GM19455 (cell line): ENCODE results near the gene GRIK2.
"Not testable (repeated sequence)": the region's sequence is repeated elsewhere in the genome, so short reads cannot be mapped to it uniquely, and the experiment has no call there.

Experiments used
- ATAC-seq: cut with Tn5 transposase; IDR thresholded peaks from one replicate; pipeline ENCODE4 v1.9.1; 2021; ENCODE audit not compliant: unreplicated experiment

GRIK2 gene

GRCh38 chr6:101393251-101393828, at the start of gene GRIK2:
Gene GRIK2 (plus strand): TSS chr6:101393708.
- ATAC-seq: peak; percentile 65

DNA sequence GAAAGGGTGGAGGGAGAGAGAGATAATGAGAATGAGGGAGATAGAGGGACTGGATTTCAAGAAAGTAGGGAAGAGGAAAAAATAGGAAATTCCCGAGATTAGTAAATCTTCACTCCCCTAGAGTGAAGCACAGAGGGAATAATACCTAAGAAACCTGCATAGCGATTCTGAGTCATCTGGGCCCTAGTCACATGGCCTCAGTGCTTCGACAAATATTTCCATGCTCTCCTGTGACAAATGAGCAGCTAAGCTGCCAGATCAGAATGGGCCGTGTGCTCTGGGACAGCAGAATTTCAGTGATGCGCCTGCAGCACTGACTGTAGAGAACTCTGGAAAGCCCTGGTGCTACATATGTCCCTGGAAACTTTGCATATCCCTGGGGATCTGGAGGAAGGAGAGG, 48.6 kb upstream of the GRIK2 start:
- ATAC-seq: no peak

DNA sequence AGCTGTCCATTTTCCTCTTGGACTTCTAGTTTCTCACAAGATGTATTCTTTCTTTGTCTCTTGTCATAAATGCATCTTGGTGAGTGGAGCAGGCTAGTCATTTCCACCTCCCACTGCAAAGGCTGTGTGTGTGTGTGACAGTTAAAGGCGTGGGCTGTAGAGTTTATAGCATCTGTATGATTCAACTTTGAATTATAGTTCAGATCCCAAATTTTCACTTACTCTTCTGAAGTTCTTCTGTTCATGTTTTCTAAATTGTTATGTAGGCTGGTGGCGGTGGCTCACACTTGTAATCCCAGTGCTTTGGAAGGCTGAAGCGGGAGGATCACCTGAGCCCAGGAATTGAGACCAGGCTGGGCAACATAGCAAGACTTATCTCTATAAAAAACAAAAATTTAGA, 44.7 kb upstream of the GRIK2 start:
- no peak for ATAC-seq

- ATAC-seq: not testable (repeated sequence)
These were observed 42.9 kb upstream of the GRIK2 start for GRCh38 chr6:101350631-101351030.

DNA sequence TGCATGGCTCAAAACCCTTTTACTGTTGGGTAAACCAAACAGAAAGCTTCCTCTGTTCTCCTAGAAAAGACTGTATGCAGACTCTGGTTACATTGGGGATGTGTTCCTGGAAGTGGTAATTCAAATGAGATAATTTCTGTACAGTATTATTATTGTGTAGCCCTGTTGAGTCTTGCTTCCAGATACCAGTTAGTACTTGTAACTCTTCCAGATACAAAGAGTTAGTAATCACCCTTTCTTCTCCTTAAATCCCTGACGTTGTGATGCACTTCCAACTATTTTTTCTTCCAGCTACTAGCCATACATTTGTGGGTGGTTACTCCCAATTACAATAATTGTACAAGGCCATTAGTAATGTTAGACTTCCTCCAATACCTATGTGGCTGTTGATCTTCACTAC, 42.3 kb upstream of the GRIK2 start:
- no peak for ATAC-seq

GRCh38 chr6:101352316-101352715, 41.2 kb upstream of the GRIK2 start:
- no peak for ATAC-seq

GRCh38 chr6:101365181-101365580, 28.3 kb upstream of the GRIK2 start:
- ATAC-seq: no peak

GRCh38 chr6:101379926-101380325, 13.6 kb upstream of the GRIK2 start:
- ATAC-seq: no peak

- ATAC-seq: no peak
These were observed 12.4 kb upstream of the GRIK2 start for GRCh38 chr6:101380897-101381630.

DNA sequence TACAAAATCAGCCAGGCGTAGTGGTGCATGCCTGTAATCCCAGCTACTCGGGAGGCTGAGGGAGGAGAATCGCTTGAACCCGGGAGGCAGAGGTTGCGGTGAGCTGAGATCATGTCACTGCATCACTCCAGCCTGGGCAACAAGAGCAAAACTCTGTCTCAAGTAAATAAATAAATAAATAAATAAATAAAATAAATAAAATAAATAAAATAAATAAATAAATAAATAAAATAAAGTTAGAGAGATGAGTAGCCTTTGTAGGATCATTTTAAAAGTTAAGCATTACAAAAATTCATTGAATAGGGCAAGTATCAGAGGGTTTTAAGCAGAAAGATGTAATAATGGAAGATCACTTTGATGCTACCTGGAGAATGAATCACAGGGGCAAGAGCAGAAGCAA, 9.8 kb upstream of the GRIK2 start:
- not testable (repeated sequence) for ATAC-seq

- no peak for ATAC-seq
These were observed 6.5 kb upstream of the GRIK2 start for GRCh38 chr6:101386982-101387381.

DNA sequence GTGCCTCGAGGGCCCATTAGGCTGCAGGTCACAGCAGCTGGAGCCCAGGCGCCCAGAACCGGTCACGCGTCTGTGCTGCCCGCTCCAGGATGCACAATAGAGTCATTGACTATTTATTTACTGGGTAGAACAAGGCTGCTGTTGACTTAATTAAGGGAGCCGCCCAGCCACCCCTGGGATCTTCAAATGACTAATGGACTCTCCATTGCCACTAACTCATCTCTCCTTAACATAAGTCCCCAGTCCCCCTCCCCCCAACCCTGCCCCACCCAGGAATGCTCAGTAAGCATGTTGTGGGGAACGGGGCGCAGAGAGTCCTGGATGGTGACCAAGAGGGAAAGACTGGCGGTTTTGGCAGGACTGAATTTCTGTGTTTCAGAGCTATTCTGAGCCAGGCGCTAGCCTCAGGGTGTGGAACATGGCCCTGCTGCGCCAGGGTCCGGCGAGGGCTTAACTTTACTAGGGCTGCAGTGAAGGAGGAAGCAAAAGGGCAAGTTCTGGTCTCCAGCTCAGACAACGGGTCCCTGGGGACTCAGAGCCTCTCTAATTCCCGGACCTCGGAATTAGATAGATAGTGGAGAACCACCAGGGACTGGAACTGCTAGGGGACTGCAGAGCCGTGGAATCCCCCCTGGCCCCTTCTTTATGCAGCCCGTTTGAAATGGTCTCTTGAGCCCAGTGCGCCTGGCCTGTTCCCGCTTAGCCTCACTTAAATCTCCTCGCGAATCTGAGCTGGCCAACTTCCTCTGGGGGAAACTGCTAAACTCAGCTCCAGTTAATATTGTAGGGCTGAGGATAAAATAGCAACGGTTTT, 1.5 kb upstream of the GRIK2 start:
- no peak for ATAC-seq

GRCh38 chr6:101392586-101393230, 800 bp upstream of the GRIK2 start:
- no peak for ATAC-seq

DNA sequence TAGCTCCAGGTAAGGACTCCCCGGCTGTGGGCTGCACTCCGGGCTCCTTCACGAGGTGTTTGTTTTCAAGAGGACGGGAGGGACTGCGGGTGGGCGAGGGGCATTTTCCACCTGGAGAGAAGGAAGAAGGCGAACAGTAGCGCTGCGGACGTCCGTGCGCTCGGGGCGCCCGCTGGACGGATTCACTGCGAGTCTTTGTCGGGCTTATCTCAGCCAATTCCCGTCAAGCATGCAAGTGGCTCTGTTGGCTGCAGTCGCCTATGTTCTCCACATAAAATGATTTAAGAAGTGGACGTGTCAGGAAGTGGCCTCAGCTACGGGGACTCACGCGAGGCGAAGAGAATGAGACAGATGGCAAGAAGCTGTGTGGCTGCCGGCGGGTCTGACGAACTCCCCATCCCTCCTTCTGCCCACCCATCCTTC, 332 bp downstream of the GRIK2 start:
- ATAC-seq: no peak

- no peak for ATAC-seq
These were observed 1.4 kb downstream of the GRIK2 start for GRCh38 chr6:101394936-101395335.

GRCh38 chr6:101395345-101395744, 1.8 kb downstream of the GRIK2 start:
- no peak for ATAC-seq

DNA sequence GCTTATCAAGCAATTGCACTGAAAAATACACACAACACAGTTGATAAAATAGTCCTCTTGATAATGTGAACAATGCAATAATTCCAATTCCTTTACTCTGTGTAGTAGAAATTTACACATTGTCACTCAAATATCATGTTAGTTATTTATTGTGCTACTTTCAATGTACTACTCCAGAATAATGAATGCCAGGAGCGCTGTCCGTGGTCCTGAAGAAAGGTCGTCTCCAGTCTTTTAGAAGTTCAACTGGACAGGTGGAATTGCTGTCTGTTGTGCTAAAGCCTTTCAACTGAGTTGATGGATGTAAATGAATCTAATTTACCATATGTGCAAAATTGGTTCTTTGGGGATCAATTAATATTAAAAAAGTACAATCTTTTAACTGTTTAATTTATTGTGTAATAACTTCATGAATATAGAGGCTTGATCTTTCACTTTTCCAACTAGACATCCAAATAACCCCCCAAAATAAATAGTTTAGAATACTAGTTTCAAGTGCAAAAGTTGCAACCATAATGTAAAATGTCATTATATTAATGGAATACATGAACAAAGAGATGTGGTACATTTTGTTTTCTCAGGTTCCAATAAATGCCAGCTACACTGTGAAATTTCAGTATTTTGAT, 3.2 kb downstream of the GRIK2 start:
- no peak for ATAC-seq

DNA sequence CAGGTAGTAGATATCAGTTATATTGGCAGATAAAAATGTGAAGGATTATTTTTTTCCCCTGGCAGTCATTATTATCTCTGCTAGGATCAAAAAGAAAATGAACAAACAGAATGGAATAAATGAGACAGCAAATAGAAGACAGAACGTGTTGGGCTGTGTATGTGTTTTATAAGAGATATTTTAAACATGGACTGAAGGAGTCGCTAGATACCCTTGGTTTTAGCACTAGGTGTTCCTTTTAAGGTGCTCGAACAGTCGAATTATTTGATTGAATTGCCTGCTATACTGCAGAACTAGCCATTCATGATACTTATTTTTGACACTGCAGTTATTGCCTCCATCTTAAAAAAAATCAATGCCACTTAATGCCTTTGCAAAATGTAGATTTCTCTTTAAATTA, 3.7 kb downstream of the GRIK2 start:
- no peak for ATAC-seq

DNA sequence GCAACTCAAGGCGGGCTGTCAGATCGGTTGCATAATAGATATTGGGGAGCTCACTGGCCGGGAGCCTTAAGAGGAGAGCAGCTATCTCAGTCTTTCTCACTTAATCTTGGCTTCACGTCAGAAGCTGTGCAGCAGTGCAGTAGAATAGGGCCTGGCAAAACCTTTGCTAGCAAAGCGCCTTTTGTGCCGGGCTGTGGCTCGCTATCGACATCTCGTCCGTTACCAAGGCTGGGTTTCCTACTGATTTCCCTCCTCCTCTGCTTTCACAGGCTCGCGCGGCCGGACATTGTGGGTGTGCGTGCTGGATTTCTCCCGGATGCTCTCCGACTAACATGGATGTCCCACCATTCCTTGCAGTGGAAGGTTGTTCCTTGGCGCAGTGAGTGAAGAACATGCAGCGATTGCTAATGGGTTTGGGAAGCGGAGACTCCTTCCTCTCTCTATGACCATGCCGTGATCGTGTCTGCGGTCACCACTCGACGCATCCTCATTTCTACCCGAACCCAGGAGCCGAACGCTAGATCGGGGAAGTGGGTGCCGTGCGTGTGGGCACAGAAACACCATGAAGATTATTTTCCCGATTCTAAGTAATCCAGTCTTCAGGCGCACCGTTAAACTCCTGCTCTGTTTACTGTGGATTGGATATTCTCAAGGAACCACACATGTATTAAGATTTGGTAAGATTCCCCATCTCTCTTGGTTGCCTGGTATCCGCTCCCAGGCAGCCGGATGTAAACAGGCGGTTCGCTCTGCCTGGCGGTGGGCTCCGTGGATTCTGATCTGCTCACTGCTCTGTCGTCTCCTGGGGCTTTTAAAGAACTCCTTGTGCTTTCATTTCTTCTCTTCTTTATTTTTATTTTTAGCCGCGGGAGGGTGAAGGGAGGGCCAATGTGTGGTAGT, 5.5 kb downstream of the GRIK2 start:
- no peak for ATAC-seq

DNA sequence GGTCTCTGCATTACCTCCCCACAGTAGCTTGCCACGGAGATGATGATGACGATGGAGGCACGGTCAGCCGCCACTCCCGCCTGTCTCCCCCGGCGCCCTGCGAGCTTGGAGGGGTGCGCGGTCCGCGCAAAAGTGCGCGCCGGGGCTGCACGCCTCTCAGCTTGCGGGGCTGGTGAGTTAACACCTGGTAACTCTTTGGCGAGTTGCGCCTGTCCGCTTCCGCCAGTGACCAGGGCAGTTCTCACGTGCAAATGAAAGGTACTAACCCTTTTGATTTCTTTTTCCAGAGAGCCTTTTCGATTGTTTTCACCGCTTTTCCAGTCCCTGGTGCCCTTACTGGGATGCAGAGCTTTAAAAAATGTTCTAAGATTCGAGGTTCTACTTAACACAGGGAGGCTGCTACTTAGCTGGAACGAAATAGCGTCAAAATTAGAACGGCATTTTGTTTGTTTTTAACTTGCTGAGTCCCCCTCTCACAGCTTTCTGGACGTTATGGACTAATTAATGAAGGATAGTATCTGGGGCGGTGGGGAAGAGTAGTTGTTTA, 6.2 kb downstream of the GRIK2 start:
- ATAC-seq: no peak
